ENCODE results near the gene PSMA8. TPM values are rescaled to one million over a fixed set of nuclear protein-coding genes. Genes with fewer than 3 reads are reported as not detected.

Gene PSMA8
- total and polyA plus RNA-seq, 2 of the 13 experiments (the other 11 are each of a cell fraction or from before 2014, with no cell fraction given): not detected

DNA sequence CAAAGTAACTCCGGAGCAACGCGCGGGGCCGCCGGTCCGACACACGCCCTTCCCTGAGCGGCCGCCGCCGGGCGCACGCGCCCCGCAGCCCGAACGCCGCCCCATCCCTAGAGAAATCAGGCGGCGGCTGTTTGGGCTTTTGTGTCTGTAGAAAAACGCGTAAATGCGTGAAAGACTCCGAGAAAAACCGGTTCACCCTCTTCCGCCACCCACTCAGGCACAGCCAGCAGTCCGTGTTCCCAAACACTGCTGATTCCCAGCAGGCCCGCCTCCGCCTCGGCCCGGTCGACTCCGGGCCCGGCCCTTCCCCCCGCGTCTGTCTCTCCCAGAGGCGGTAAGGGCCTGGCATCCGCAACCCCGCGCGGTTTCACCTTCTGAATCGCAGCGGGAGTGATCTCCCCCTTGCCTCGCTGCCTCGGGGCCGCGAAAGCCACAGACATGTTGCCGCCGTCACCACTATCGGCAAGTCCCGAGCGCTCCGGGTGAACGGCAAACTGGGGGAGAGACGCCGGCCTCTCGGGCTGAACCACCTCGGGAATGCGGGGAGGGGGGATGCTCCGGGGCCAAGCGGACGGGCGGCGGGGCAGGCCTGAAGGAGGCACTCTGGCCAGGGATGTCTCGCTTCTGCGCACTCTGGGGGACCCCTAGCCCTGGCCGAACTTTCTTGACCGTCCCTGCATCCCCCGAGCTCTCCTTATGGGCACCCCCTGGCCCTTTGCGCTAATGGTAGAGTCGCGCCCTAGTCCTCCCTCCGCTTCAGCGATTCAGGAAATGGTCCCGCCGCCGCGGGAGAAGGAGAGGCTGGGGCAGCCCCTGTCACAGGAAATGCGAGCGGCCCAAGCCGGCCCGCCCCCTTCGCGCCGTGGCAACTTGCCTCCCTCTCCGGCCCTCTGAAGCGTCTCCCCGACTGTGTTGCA lies 43.3 kb upstream of the PSMA8 start, which contains the start of gene SS18 (continued):
- TF ChIP-seq, protein P1, sequence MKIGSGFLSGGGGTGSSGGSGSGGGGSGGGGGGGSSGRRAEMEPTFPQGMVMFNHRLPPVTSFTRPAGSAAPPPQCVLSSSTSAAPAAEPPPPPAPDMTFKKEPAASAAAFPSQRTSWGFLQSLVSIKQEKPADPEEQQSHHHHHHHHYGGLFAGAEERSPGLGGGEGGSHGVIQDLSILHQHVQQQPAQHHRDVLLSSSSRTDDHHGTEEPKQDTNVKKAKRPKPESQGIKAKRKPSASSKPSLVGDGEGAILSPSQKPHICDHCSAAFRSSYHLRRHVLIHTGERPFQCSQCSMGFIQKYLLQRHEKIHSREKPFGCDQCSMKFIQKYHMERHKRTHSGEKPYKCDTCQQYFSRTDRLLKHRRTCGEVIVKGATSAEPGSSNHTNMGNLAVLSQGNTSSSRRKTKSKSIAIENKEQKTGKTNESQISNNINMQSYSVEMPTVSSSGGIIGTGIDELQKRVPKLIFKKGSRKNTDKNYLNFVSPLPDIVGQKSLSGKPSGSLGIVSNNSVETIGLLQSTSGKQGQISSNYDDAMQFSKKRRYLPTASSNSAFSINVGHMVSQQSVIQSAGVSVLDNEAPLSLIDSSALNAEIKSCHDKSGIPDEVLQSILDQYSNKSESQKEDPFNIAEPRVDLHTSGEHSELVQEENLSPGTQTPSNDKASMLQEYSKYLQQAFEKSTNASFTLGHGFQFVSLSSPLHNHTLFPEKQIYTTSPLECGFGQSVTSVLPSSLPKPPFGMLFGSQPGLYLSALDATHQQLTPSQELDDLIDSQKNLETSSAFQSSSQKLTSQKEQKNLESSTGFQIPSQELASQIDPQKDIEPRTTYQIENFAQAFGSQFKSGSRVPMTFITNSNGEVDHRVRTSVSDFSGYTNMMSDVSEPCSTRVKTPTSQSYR (CRISPR knock-in tag; IDR thresholded peaks at IDR 0.05; ENCODE audit: borderline replicate concordance): peak; percentile 68; the same call in 1 of the 2 replicates
- TF ChIP-seq ZNF550 (CRISPR knock-in tag; IDR thresholded peaks at IDR 0.05; ENCODE audit: borderline replicate concordance) (no peak), SATB2 (CRISPR knock-in tag; IDR thresholded peaks at IDR 0.05) (0 out of 2 replicates have a peak, but pooled peaks have one; percentile 16), RARA (CRISPR knock-in tag; IDR thresholded peaks at IDR 0.05) (no peak), MBNL3 (CRISPR knock-in tag; conservative IDR thresholded peaks at IDR 0.05) (no peak), ZNF567 (CRISPR knock-in tag; IDR thresholded peaks at IDR 0.05; ENCODE audit: borderline replicate concordance) (no peak), ATF1 (CRISPR knock-in tag; IDR thresholded peaks at IDR 0.05) (0 out of 2 replicates have a peak, but pooled peaks have one; percentile 34), RBM39 (IDR thresholded peaks at IDR 0.05; ENCODE audit: low read depth, low read length, poor library complexity, severe bottlenecking) (no peak)
- TF ChIP-seq, protein P2, sequence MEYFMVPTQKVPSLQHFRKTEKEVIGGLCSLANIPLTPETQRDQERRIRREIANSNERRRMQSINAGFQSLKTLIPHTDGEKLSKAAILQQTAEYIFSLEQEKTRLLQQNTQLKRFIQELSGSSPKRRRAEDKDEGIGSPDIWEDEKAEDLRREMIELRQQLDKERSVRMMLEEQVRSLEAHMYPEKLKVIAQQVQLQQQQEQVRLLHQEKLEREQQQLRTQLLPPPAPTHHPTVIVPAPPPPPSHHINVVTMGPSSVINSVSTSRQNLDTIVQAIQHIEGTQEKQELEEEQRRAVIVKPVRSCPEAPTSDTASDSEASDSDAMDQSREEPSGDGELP (IDR thresholded peaks at IDR 0.05; ENCODE audit: borderline replicate concordance, low read depth): no peak; the same call in 1 of the 2 replicates
- TF ChIP-seq, protein P3, sequence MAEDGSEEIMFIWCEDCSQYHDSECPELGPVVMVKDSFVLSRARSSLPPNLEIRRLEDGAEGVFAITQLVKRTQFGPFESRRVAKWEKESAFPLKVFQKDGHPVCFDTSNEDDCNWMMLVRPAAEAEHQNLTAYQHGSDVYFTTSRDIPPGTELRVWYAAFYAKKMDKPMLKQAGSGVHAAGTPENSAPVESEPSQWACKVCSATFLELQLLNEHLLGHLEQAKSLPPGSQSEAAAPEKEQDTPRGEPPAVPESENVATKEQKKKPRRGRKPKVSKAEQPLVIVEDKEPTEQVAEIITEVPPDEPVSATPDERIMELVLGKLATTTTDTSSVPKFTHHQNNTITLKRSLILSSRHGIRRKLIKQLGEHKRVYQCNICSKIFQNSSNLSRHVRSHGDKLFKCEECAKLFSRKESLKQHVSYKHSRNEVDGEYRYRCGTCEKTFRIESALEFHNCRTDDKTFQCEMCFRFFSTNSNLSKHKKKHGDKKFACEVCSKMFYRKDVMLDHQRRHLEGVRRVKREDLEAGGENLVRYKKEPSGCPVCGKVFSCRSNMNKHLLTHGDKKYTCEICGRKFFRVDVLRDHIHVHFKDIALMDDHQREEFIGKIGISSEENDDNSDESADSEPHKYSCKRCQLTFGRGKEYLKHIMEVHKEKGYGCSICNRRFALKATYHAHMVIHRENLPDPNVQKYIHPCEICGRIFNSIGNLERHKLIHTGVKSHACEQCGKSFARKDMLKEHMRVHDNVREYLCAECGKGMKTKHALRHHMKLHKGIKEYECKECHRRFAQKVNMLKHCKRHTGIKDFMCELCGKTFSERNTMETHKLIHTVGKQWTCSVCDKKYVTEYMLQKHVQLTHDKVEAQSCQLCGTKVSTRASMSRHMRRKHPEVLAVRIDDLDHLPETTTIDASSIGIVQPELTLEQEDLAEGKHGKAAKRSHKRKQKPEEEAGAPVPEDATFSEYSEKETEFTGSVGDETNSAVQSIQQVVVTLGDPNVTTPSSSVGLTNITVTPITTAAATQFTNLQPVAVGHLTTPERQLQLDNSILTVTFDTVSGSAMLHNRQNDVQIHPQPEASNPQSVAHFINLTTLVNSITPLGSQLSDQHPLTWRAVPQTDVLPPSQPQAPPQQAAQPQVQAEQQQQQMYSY (CRISPR knock-in tag; IDR thresholded peaks at IDR 0.05): no peak
- TF ChIP-seq, protein P4, sequence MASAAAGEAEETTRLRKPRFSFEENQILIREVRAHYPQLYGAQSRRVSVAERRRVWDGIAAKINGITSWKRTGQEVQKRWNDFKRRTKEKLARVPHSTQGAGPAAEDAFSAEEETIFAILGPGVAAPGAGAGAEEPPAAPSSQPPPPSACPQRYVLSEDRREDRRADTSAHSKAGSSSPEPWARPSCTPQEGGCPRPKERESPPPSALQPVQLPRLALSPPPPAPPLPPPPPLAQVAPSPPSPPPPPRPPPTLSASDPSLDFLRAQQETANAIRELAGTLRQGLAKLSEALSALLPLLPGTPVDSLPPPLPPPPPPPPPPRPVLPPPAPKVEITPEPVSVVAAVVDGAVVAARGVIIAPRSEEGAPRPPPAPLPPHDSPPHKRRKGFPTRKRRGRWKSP (CRISPR knock-in tag; IDR thresholded peaks at IDR 0.05): peak; percentile 81; the same call in 1 of the 2 replicates
- TF ChIP-seq, protein P5, sequence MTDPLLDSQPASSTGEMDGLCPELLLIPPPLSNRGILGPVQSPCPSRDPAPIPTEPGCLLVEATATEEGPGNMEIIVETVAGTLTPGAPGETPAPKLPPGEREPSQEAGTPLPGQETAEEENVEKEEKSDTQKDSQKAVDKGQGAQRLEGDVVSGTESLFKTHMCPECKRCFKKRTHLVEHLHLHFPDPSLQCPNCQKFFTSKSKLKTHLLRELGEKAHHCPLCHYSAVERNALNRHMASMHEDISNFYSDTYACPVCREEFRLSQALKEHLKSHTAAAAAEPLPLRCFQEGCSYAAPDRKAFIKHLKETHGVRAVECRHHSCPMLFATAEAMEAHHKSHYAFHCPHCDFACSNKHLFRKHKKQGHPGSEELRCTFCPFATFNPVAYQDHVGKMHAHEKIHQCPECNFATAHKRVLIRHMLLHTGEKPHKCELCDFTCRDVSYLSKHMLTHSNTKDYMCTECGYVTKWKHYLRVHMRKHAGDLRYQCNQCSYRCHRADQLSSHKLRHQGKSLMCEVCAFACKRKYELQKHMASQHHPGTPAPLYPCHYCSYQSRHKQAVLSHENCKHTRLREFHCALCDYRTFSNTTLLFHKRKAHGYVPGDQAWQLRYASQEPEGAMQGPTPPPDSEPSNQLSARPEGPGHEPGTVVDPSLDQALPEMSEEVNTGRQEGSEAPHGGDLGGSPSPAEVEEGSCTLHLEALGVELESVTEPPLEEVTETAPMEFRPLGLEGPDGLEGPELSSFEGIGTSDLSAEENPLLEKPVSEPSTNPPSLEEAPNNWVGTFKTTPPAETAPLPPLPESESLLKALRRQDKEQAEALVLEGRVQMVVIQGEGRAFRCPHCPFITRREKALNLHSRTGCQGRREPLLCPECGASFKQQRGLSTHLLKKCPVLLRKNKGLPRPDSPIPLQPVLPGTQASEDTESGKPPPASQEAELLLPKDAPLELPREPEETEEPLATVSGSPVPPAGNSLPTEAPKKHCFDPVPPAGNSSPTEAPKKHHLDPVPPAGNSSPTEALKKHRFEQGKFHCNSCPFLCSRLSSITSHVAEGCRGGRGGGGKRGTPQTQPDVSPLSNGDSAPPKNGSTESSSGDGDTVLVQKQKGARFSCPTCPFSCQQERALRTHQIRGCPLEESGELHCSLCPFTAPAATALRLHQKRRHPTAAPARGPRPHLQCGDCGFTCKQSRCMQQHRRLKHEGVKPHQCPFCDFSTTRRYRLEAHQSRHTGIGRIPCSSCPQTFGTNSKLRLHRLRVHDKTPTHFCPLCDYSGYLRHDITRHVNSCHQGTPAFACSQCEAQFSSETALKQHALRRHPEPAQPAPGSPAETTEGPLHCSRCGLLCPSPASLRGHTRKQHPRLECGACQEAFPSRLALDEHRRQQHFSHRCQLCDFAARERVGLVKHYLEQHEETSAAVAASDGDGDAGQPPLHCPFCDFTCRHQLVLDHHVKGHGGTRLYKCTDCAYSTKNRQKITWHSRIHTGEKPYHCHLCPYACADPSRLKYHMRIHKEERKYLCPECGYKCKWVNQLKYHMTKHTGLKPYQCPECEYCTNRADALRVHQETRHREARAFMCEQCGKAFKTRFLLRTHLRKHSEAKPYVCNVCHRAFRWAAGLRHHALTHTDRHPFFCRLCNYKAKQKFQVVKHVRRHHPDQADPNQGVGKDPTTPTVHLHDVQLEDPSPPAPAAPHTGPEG (CRISPR knock-in tag; IDR thresholded peaks at IDR 0.05): peak; percentile 56

Data from HepG2 (cell line).